Endodermal cell (in vitro differentiated cells): ENCODE measurements around the gene HIPK4. TPM values are rescaled to one million over a fixed set of nuclear protein-coding genes. Genes with fewer than 3 reads are reported as not detected.
"Not testable (repeated sequence)": the region's sequence is repeated elsewhere in the genome, so short reads cannot be mapped to it uniquely, and the experiment has no call there.

Source experiments
- DNase-seq: peaks from one replicate; pipeline ENCODE4 v3.0.0-alpha.2; 2017
- H3K27ac ChIP-seq: 2 replicates; pipeline ENCODE4 v1.5.1; 2013; ENCODE audit warnings: mild to moderate bottlenecking, low read depth, low read length, moderate library complexity
- H3K27me3 ChIP-seq: 2 replicates; pipeline ENCODE4 v1.6.1; 2013; ENCODE audit warnings: mild to moderate bottlenecking, low read length, moderate library complexity; ENCODE audit not compliant: insufficient read depth, control insufficient read depth, poor library complexity, severe bottlenecking
- H3K36me3 ChIP-seq: 2 replicates; pipeline ENCODE4 v1.7.0; 2013; ENCODE audit warnings: mild to moderate bottlenecking, low read length, moderate library complexity; ENCODE audit not compliant: control insufficient read depth, insufficient read depth
- H3K4me1 ChIP-seq: one replicate; pipeline ENCODE4 v1.7.0; 2013; ENCODE audit warnings: low read length; ENCODE audit not compliant: control insufficient read depth, insufficient read depth
- H3K4me3 ChIP-seq: 2 replicates; pipeline ENCODE4 v1.5.1; 2013; ENCODE audit warnings: mild to moderate bottlenecking, low read length, moderate library complexity
- H3K9ac ChIP-seq: 2 replicates; pipeline ENCODE4 v1.6.1; 2013; ENCODE audit warnings: mild to moderate bottlenecking, low read length, moderate library complexity; ENCODE audit not compliant: poor library complexity, severe bottlenecking; ENCODE audit errors: extremely low read depth
- H3K9me3 ChIP-seq: 2 replicates; pipeline ENCODE4 v1.6.1; 2013; ENCODE audit warnings: mild to moderate bottlenecking, low read length, moderate library complexity; ENCODE audit not compliant: control insufficient read depth
- H3K27ac Mint-ChIP-seq: 2 replicates; pipeline ENCODE4 v1.8.0; 2020; ENCODE audit warnings: mixed read lengths
- H3K27me3 Mint-ChIP-seq: 2 replicates; pipeline ENCODE4 v1.8.0; 2021; ENCODE audit warnings: mild to moderate bottlenecking, mixed read lengths; ENCODE audit not compliant: insufficient read depth
- H3K36me3 Mint-ChIP-seq: 2 replicates; pipeline ENCODE4 v1.8.0; 2020; ENCODE audit warnings: low read depth, mixed read lengths
- H3K4me1 Mint-ChIP-seq: 2 replicates; pipeline ENCODE4 v1.8.0; 2020; ENCODE audit warnings: mixed read lengths
- H3K4me3 Mint-ChIP-seq: 2 replicates; pipeline ENCODE4 v1.8.0; 2020; ENCODE audit warnings: mild to moderate bottlenecking, moderate library complexity, mixed read lengths
- H3K9me3 Mint-ChIP-seq: 2 replicates; pipeline ENCODE4 v1.8.0; 2020; ENCODE audit warnings: mild to moderate bottlenecking, mixed read lengths
- CTCF ChIP-seq: fragments of 200-600 bp; sonication (generic); conservative IDR thresholded peaks from 2 replicates; pipeline ENCODE4 v1.5.0; 2021; ENCODE audit warnings: antibody characterized with exemption, mild to moderate bottlenecking
- WGBS, 2 experiments: methylation state at CpG; one replicate each; pipeline versions ENCODE4 v1.1.5 to v1.1.7; 2013; ENCODE audit warnings: missing lambda C conversion rate in 2 of 2, mixed read lengths in 1 of 2; ENCODE audit not compliant: insufficient coverage in 1 of 2, insufficient read length in 1 of 2; 5-methylcytosine and 5-hydroxymethylcytosine counted together
- total RNA-seq, 2 donors: library from RNA; stranded (reverse); fragmentation: NEBNext Ultra II Directional in 1 of 2; extraction: Animal tissue kit (Norgen Biotek cat#: 25700) in 1 of 2; gene quantifications; 2 replicates in 1 of 2; 3 replicates in 1 of 2; pipeline ENCODE4 v1.2.1, GENCODE V29; 2021

The HIPK4 gene
- total RNA-seq, 2 donors from 2014 or later: 0.31 TPM; not detected in 1

DNA sequence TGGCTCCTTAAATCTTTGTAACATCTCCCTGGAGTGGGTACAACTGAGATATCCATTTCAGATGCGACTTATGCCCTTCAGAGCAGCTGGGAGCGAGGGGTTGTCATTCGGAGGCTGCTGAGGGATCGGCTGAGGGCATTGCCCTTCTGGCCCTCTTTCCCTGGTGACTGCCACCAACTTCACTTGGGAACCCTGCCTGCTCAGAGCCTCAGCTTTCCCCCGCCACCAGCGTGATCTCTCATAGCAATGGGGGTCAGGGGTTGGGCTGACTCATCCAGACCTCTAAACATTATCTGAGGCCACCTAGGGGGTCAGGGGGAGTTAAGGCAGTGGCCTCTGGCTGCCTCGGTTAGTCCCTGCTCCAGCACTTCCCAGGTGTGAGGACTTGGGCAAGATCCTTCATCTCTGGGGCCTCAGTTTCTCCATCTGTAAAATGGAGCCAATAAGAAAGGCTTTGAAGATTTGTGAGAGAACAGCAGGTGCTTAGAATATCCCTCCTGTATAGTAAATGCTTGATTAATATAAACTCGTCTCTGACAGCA is 22.0 kb upstream of the HIPK4 start:
- Histone ChIP-seq H3K9ac (no peak overlapping the region), H3K4me1 (no peaks in the 10 kb centered on the region), H3K27ac (no peak overlapping the region), H3K27me3 (no peaks in the 10 kb centered on the region), H3K36me3 (no peaks in the 10 kb centered on the region), H3K9me3 (no peaks in the 10 kb centered on the region), H3K4me3 (no peak overlapping the region)
- WGBS, 2 experiments: 77 to 87% methylated on average over 4 to 8 of the region's 8 CpGs
- peak; percentile 55 for DNase-seq
- no peaks in the 10 kb centered on the region for H3K27me3 Mint-ChIP-seq
- no peaks in the 10 kb centered on the region for H3K36me3 Mint-ChIP-seq
- no peaks in the 10 kb centered on the region for H3K9me3 Mint-ChIP-seq
- H3K27ac Mint-ChIP-seq: no peak overlapping the region
- no peak overlapping the region for H3K4me3 Mint-ChIP-seq
- H3K4me1 Mint-ChIP-seq: peaks cover 5% of the 10 kb centered on the region
- TF ChIP-seq CTCF: no peak

- peak; percentile 45 for DNase-seq
- H3K27ac Mint-ChIP-seq: no peak overlapping the region
Observed at GRCh38 chr19:40411125-40411842, 21.3 kb upstream of the HIPK4 start.

GRCh38 chr19:40410030-40410389 is 20.0 kb upstream of the HIPK4 start:
- H3K36me3 ChIP-seq: no peaks in the 10 kb centered on the region
- no peak overlapping the region for H3K4me3 ChIP-seq
- no peaks in the 10 kb centered on the region for H3K27me3 ChIP-seq
- Mint-ChIP-seq H3K4me1 (peaks cover 5% of the 10 kb centered on the region), H3K4me3 (no peak overlapping the region), H3K27ac (no peak overlapping the region), H3K27me3 (no peaks in the 10 kb centered on the region), H3K9me3 (no peaks in the 10 kb centered on the region), H3K36me3 (no peaks in the 10 kb centered on the region)
- DNase-seq: peak; percentile 72
- no peaks in the 10 kb centered on the region for H3K9me3 ChIP-seq
- 56 to 73% methylated on average over 3 to 9 of the region's 9 CpGs for WGBS, 2 experiments
- TF ChIP-seq CTCF: no peak
- H3K9ac ChIP-seq: no peak overlapping the region
- peak overlapping the region; percentile 38 for H3K27ac ChIP-seq
- H3K4me1 ChIP-seq: no peaks in the 10 kb centered on the region

More at GRCh38 chr19:40411125-40411842, 21.3 kb upstream of the HIPK4 start:
- Histone ChIP-seq H3K9me3 (no peaks in the 10 kb centered on the region), H3K9ac (no peak overlapping the region), H3K4me1 (no peaks in the 10 kb centered on the region), H3K27ac (no peak overlapping the region), H3K27me3 (no peaks in the 10 kb centered on the region), H3K4me3 (no peak overlapping the region), H3K36me3 (no peaks in the 10 kb centered on the region)
- peaks cover 5% of the 10 kb centered on the region for H3K4me1 Mint-ChIP-seq
- no peak for TF ChIP-seq CTCF
- H3K4me3 Mint-ChIP-seq: no peak overlapping the region
- H3K36me3 Mint-ChIP-seq: no peaks in the 10 kb centered on the region
- no peaks in the 10 kb centered on the region for H3K9me3 Mint-ChIP-seq
- no peaks in the 10 kb centered on the region for H3K27me3 Mint-ChIP-seq
- WGBS, 2 experiments: 83 to 85% methylated on average over 11 to 16 of the region's 16 CpGs

DNA sequence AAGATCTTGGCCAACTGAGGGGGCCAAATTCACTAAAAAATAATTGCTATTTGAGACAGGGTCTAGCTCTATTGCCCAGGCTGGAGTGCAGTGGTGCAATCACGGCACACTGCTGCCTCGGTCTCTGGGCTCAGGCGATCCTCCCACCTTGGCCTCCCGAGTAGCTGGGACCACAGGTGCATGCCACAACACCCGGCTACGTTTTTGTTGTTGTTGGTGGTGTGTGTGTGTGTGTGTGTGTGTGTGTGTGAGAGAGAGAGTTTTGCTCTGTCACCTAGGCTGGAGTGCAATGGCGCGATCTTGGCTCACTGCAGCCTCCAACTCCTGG is 18.6 kb upstream of the HIPK4 start:
- not testable (repeated sequence) for H3K36me3 Mint-ChIP-seq, H3K36me3 ChIP-seq, H3K4me3 ChIP-seq, H3K27me3 ChIP-seq, H3K9ac ChIP-seq, H3K4me1 ChIP-seq, H3K27me3 Mint-ChIP-seq, H3K27ac Mint-ChIP-seq, DNase-seq, H3K27ac ChIP-seq, H3K9me3 Mint-ChIP-seq, H3K4me3 Mint-ChIP-seq, H3K9me3 ChIP-seq, H3K4me1 Mint-ChIP-seq
- 71 to 93% methylated on average over 2 to 8 of the region's 8 CpGs for WGBS, 2 experiments
